ENCODE results near the gene MAPK14. TPM values are rescaled to one million over a fixed set of nuclear protein-coding genes. Genes with fewer than 3 reads are reported as not detected.

MAPK14 gene
- total RNA-seq, 1 donor from 2014 or later: 41.3 TPM

- Histone ChIP-seq H4K20me1 (ENCODE audit: insufficient read depth, low read length) (no peaks in the 10 kb centered on the region), H3K79me2 (ENCODE audit: insufficient read depth, low read length) (no peaks in the 10 kb centered on the region), H3K4me1 (ENCODE audit: insufficient read depth, low read length) (no peaks in the 10 kb centered on the region), H2AFZ (ENCODE audit: low read depth, low read length) (no peak overlapping the region), H3K36me3 (ENCODE audit: insufficient read depth, low read length) (no peaks in the 10 kb centered on the region), H3K4me2 (ENCODE audit: low read length) (no peak overlapping the region), H3K9me3 (ENCODE audit: insufficient read depth, low read depth, low read length) (no peaks in the 10 kb centered on the region), H3K4me3 (ENCODE audit: insufficient read depth, low read depth, low read length) (no peak overlapping the region), H3K27ac (ENCODE audit: low read depth, low read length) (no peak overlapping the region), H3K27me3 (ENCODE audit: insufficient read depth, low read length) (no peaks in the 10 kb centered on the region), H3K9ac (ENCODE audit: low read length) (no peak overlapping the region)
- FAIRE-seq (no peak), DNase-seq (ENCODE audit: low read depth) (no peak)
- TF ChIP-seq EZH2 (IDR thresholded peaks at IDR 0.05; ENCODE audit: insufficient read depth, low read length) (no peak), CTCF (IDR thresholded peaks at IDR 0.05; ENCODE audit: insufficient read depth, low read depth, low read length) (no peak)
- Mint-ChIP-seq H3K4me3 (ENCODE audit: unreplicated experiment) (no peak overlapping the region), H3K9me3 (ENCODE audit: unreplicated experiment) (peaks cover 28% of the 10 kb centered on the region), H3K27me3 (ENCODE audit: low read depth, unreplicated experiment) (no peaks in the 10 kb centered on the region), H3K4me1 (ENCODE audit: low read depth, unreplicated experiment) (peaks cover 5% of the 10 kb centered on the region), H3K36me3 (ENCODE audit: low read depth, unreplicated experiment) (no peaks in the 10 kb centered on the region), H3K27ac (ENCODE audit: unreplicated experiment) (no peak overlapping the region)
Observed at GRCh38 chr6:36155662-36156061, 128.1 kb downstream of the MAPK14 start.

GRCh38 chr6:36160147-36160760, 132.6 kb downstream of the MAPK14 start:
- Histone ChIP-seq H4K20me1 (ENCODE audit: insufficient read depth, low read length) (no peaks in the 10 kb centered on the region), H3K79me2 (ENCODE audit: insufficient read depth, low read length) (no peaks in the 10 kb centered on the region), H3K9me3 (ENCODE audit: insufficient read depth, low read depth, low read length) (no peaks in the 10 kb centered on the region), H3K27me3 (ENCODE audit: insufficient read depth, low read length) (peaks cover under 1% of the 10 kb centered on the region), H3K4me1 (ENCODE audit: insufficient read depth, low read length) (no peaks in the 10 kb centered on the region), H3K4me2 (ENCODE audit: low read length) (no peak overlapping the region), H3K9ac (ENCODE audit: low read length) (no peak overlapping the region), H2AFZ (ENCODE audit: low read depth, low read length) (no peak overlapping the region), H3K36me3 (ENCODE audit: insufficient read depth, low read length) (no peaks in the 10 kb centered on the region), H3K4me3 (ENCODE audit: insufficient read depth, low read depth, low read length) (no peak overlapping the region), H3K27ac (ENCODE audit: low read depth, low read length) (no peak overlapping the region)
- peak overlapping the region; percentile 92 for H3K27ac Mint-ChIP-seq (ENCODE audit: unreplicated experiment)
- H3K4me3 Mint-ChIP-seq (ENCODE audit: unreplicated experiment): no peak overlapping the region
- no peak for FAIRE-seq
- H3K36me3 Mint-ChIP-seq (ENCODE audit: low read depth, unreplicated experiment): no peaks in the 10 kb centered on the region
- TF ChIP-seq CTCF (IDR thresholded peaks at IDR 0.05; ENCODE audit: insufficient read depth, low read depth, low read length): no peak
- TF ChIP-seq EZH2 (IDR thresholded peaks at IDR 0.05; ENCODE audit: insufficient read depth, low read length): no peak
- peak; percentile 64 for DNase-seq (ENCODE audit: low read depth)
- H3K4me1 Mint-ChIP-seq (ENCODE audit: low read depth, unreplicated experiment): peaks cover 11% of the 10 kb centered on the region
- no peaks in the 10 kb centered on the region for H3K27me3 Mint-ChIP-seq (ENCODE audit: low read depth, unreplicated experiment)
- H3K9me3 Mint-ChIP-seq (ENCODE audit: unreplicated experiment): peaks cover 24% of the 10 kb centered on the region

Other genes starting within 250 kb of the MAPK14 start
- gene CLPSL1, start 246.8 kb upstream of the MAPK14 start, total RNA-seq: not detected in 2 replicates
- gene CLPS, start 230.5 kb upstream of the MAPK14 start, total RNA-seq: not detected in 2 replicates
- gene LHFPL5, start 222.5 kb upstream of the MAPK14 start, total RNA-seq: not detected in 2 replicates
- 52.2 and 58.6 TPM in 2 replicates for gene SRPK1, start 106.7 kb upstream of the MAPK14 start, total RNA-seq
- gene SLC26A8, start 3.2 kb upstream of the MAPK14 start, total RNA-seq: not detected in 2 replicates
- gene MAPK13, start 102.7 kb downstream of the MAPK14 start, total RNA-seq: 4.5 and 5.8 TPM in 2 replicates
- gene BRPF3, start 168.9 kb downstream of the MAPK14 start, total RNA-seq: 28.8 and 32.0 TPM in 2 replicates
- gene PNPLA1, start 242.3 kb downstream of the MAPK14 start, total RNA-seq: not detected in 2 replicates